Measurements from ENCODE around the gene CD81. TPM values are rescaled to one million over a fixed set of nuclear protein-coding genes. Genes with fewer than 3 reads are reported as not detected.
"Not testable (repeated sequence)": the region's sequence is repeated elsewhere in the genome, so short reads cannot be mapped to it uniquely, and the experiment has no call there.

The CD81 gene
- total RNA-seq, 1 donor from 2014 or later = 350 TPM

DNA sequence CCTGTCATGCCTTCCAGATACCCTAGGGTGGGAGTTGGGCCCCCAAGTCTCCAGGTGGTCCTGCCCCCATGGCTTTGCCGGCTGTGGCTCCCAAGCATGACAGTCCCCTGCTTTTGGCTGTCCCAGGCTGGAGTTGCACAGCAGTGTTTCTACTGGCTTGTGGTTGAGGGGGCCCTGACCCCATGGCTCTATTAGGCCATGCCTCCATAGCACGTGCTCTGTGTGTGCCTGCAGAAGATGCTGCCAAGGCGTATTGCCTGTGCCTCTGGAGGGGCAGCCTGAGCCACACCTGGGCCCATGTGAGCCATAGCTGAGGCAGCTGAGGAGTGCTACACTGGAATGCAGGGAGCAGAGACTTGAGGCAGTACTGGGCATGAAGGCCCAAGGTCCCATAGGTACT is 25.4 kb upstream of the CD81 start:
- Mint-ChIP-seq H3K27me3 (peaks cover 28% of the 10 kb centered on the region), H3K36me3 (no peaks in the 10 kb centered on the region), H3K9me3 (peaks cover 8% of the 10 kb centered on the region), H3K27ac (no peak overlapping the region), H3K4me1 (ENCODE audit: unreplicated experiment) (no peaks in the 10 kb centered on the region), H3K4me3 (no peak overlapping the region)
- TF ChIP-seq CTCF (conservative IDR thresholded peaks at IDR 0.05) = no peak
- DNase-seq (ENCODE audit: extremely low spot score, unreplicated experiment) = no peak

DNA sequence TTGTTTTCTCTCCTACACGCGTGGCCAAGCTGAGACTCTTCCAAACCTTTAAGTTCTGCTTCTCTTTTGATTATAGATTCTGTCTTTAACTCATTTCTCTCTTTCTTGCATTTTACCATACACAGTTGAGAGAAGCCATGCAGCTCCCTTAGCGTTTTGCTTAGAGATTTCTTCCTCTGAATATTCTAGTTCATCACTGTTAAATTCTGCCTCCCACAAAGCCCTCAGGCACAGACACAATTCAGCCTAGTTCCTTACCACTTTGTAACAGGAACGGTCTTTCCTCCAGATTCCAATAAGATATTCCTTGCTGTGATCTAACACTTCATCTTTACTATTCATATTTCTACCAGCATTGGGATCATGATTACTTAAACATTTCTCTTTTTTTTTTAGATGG is 24.7 kb upstream of the CD81 start:
- no peak overlapping the region for H3K27ac Mint-ChIP-seq
- no peak for TF ChIP-seq CTCF (conservative IDR thresholded peaks at IDR 0.05)
- H3K4me3 Mint-ChIP-seq = no peak overlapping the region
- no peaks in the 10 kb centered on the region for H3K4me1 Mint-ChIP-seq (ENCODE audit: unreplicated experiment)
- peaks cover 28% of the 10 kb centered on the region for H3K27me3 Mint-ChIP-seq
- peaks cover 8% of the 10 kb centered on the region for H3K9me3 Mint-ChIP-seq
- DNase-seq (ENCODE audit: extremely low spot score, unreplicated experiment) = no peak
- H3K36me3 Mint-ChIP-seq = no peaks in the 10 kb centered on the region

- TF ChIP-seq CTCF (conservative IDR thresholded peaks at IDR 0.05) = no peak
- Mint-ChIP-seq H3K4me1 (ENCODE audit: unreplicated experiment) (no peaks in the 10 kb centered on the region), H3K9me3 (no peaks in the 10 kb centered on the region), H3K4me3 (no peak overlapping the region), H3K27ac (no peak overlapping the region), H3K36me3 (no peaks in the 10 kb centered on the region), H3K27me3 (peaks cover 26% of the 10 kb centered on the region)
- DNase-seq (ENCODE audit: extremely low spot score, unreplicated experiment) = no peak
These were observed 22.0 kb upstream of the CD81 start for GRCh38 chr11:2355000-2355644.

DNA sequence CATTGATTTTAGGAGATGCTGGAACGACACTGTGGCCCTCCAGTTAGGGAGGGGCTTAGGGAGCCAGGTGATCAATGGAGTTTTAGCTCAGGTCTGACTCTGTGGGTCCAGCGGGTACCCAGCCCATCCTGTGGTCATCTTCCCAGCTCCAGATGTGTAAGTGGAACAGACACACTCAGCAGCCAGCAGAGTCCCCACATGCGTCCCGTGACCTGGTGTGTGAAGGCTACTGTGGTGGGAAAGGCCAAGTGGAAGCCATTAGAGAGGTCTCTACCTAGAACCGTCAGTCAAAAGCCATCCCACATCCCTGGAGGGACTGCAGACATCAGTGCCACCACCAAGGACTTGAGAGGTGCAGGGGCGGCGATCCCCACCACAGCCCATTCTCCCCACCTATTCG is 19.9 kb upstream of the CD81 start:
- peaks cover 12% of the 10 kb centered on the region for H3K27me3 Mint-ChIP-seq
- no peak overlapping the region for H3K27ac Mint-ChIP-seq
- H3K4me3 Mint-ChIP-seq = no peak overlapping the region
- DNase-seq (ENCODE audit: extremely low spot score, unreplicated experiment) = no peak
- TF ChIP-seq CTCF (conservative IDR thresholded peaks at IDR 0.05) = no peak
- no peaks in the 10 kb centered on the region for H3K9me3 Mint-ChIP-seq
- no peaks in the 10 kb centered on the region for H3K4me1 Mint-ChIP-seq (ENCODE audit: unreplicated experiment)
- no peaks in the 10 kb centered on the region for H3K36me3 Mint-ChIP-seq

GRCh38 chr11:2357651-2358050 is 19.5 kb upstream of the CD81 start:
- H3K36me3 Mint-ChIP-seq; H3K9me3 Mint-ChIP-seq; H3K27me3 Mint-ChIP-seq; H3K27ac Mint-ChIP-seq; H3K4me3 Mint-ChIP-seq; DNase-seq (ENCODE audit: extremely low spot score, unreplicated experiment); H3K4me1 Mint-ChIP-seq (ENCODE audit: unreplicated experiment): not testable (repeated sequence)

GRCh38 chr11:2358754-2359442 is 18.2 kb upstream of the CD81 start:
- Mint-ChIP-seq H3K4me3 (no peak overlapping the region), H3K27me3 (peaks cover 3% of the 10 kb centered on the region), H3K9me3 (no peaks in the 10 kb centered on the region), H3K27ac (no peak overlapping the region), H3K4me1 (ENCODE audit: unreplicated experiment) (no peaks in the 10 kb centered on the region), H3K36me3 (no peaks in the 10 kb centered on the region)
- DNase-seq (ENCODE audit: extremely low spot score, unreplicated experiment) = no peak
- TF ChIP-seq CTCF (conservative IDR thresholded peaks at IDR 0.05) = no peak

Data from type B pancreatic cell (in vitro differentiated cells).